Ascending aorta (tissue), 2 donors: ENCODE data around the gene FAM81B. TPM values are rescaled to one million over a fixed set of nuclear protein-coding genes. Genes with fewer than 3 reads are reported as not detected.

ENCODE experiments used
- DNase-seq, 2 donors: peaks; one replicate each; pipeline ENCODE4 v3.0.0-alpha.2; 2019; ENCODE audit warnings: low spot score in 2 of 2
- H3K27ac ChIP-seq, 2 donors: fragments of 200-600 bp; sonication (generic); one replicate each; pipeline ENCODE4 v1.5.1; 2016 to 2017; ENCODE audit warnings: mild to moderate bottlenecking in 1 of 2
- H3K27me3 ChIP-seq: fragments of 200-600 bp; sonication (generic); one replicate; pipeline ENCODE4 v1.5.1; 2017
- H3K36me3 ChIP-seq, 2 donors: fragments of 200-600 bp; sonication (generic); one replicate each; pipeline ENCODE4 v1.5.1; 2016
- H3K4me1 ChIP-seq, 2 donors: fragments of 200-600 bp; sonication (generic); one replicate each; pipeline ENCODE4 v1.5.1; 2016 to 2017; ENCODE audit warnings: mild to moderate bottlenecking in 1 of 2
- H3K4me3 ChIP-seq, 2 donors: fragments of 200-600 bp; sonication (generic); one replicate each; pipeline ENCODE4 v1.5.1; 2016 to 2017; ENCODE audit warnings: mild to moderate bottlenecking in 1 of 2
- H3K9me3 ChIP-seq, 2 donors: fragments of 200-600 bp; sonication (generic); one replicate each; pipeline ENCODE4 v1.5.1; 2016
- intact Hi-C: fragments of 100-400 bp; cut with DNase I; formaldehyde crosslinking; loops from one replicate; pipeline ENCODE4 v1.15.1; 2023
- total RNA-seq: library from RNA; depleted of rRNA; stranded (reverse); fragments of >200 nt; gene quantifications from one replicate; pipeline ENCODE4 v1.1.0, GENCODE V29; 2016
- TF ChIP-seq, protein P1 (sequence below), 3 experiments: fragments of 200-600 bp in 2 of 3; fragments of 450-650 bp in 1 of 3; sonication (generic) in 2 of 3; IDR thresholded peaks; one replicate each; pipeline ENCODE4 v1.5.1; 2016 to 2019; ENCODE audit warnings: antibody characterized with exemption in 3 of 3, mild to moderate bottlenecking in 1 of 3, moderate library complexity in 1 of 3

FAM81B gene
- total RNA-seq, 1 donor from 2014 or later = not detected

DNA sequence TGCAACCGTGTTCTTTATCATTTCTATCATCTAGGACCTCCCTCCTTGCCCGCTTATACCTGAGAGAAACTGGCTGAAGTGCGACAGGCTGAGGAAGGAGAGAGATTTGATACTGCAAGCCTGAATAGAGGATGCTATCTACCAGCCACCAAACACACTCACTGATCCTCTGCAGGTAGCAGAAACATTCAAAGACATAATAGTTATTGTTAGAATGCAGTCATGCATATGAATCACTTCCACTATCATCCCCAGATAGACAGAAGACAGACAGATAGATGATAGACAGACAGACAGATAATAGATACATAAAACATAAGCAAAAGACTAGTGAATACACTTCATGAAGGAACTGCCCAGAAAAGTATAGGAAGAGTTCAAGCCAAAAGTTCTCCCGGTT is 32.9 kb downstream of the FAM81B start:
- Histone ChIP-seq H3K27me3 (no peaks in the 10 kb centered on the region), H3K9me3 (no peaks in the 10 kb centered on the region), H3K27ac (no peak overlapping the region), H3K4me1 (no peaks in the 10 kb centered on the region), H3K4me3 (no peak overlapping the region), H3K36me3 (no peaks in the 10 kb centered on the region)
- intact Hi-C loops = no loop called here
- TF ChIP-seq, protein P1, sequence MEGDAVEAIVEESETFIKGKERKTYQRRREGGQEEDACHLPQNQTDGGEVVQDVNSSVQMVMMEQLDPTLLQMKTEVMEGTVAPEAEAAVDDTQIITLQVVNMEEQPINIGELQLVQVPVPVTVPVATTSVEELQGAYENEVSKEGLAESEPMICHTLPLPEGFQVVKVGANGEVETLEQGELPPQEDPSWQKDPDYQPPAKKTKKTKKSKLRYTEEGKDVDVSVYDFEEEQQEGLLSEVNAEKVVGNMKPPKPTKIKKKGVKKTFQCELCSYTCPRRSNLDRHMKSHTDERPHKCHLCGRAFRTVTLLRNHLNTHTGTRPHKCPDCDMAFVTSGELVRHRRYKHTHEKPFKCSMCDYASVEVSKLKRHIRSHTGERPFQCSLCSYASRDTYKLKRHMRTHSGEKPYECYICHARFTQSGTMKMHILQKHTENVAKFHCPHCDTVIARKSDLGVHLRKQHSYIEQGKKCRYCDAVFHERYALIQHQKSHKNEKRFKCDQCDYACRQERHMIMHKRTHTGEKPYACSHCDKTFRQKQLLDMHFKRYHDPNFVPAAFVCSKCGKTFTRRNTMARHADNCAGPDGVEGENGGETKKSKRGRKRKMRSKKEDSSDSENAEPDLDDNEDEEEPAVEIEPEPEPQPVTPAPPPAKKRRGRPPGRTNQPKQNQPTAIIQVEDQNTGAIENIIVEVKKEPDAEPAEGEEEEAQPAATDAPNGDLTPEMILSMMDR (IDR thresholded peaks at IDR 0.05) = no peak
- DNase-seq = no peak

DNA sequence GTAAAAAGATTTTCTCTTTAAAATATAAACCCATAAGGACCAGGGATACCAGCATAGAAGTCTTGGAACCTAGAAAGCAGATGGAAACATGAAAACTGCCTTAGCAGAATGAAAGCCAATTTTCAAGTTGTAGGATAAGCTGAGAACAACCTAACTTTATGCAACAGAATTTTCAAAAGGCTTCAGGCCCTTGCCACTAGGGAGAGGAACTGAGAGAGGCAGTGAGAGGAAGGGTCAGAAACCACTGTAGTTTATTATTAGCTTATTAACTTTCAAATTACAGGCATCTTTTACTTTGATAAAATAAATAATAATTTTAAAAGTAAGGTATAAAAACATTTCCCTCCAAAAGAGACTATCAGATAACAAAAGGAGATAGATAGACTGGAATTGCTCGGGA is 33.4 kb downstream of the FAM81B start:
- no peak overlapping the region for H3K27ac ChIP-seq
- H3K27me3 ChIP-seq = no peaks in the 10 kb centered on the region
- no peaks in the 10 kb centered on the region for H3K9me3 ChIP-seq
- intact Hi-C loops = no loop called here
- no peaks in the 10 kb centered on the region for H3K4me1 ChIP-seq
- TF ChIP-seq, protein P1 (IDR thresholded peaks at IDR 0.05) = no peak
- no peak for DNase-seq
- no peak overlapping the region for H3K4me3 ChIP-seq
- no peaks in the 10 kb centered on the region for H3K36me3 ChIP-seq

DNA sequence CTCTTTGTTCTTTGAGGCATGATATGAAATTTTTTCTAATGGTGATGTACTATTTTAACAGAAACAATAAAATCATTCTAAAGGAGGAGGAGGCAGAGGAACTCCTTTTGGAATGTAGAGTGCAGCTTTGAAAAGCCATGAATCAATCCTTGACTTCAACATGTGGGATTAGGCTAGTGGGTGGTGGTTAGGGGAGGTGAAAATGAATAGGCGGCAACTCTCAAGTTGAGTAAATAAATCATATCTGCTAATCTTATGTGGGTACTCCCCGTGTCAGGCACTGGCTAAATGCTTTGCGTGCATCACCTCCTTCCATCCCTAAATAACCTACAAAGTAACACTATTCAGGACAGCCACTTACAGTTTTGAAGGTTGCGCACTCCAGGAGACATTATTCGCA is 35.1 kb downstream of the FAM81B start:
- H3K27ac ChIP-seq = no peak overlapping the region
- no peaks in the 10 kb centered on the region for H3K27me3 ChIP-seq
- no peak for DNase-seq
- H3K4me1 ChIP-seq = no peaks in the 10 kb centered on the region
- no peaks in the 10 kb centered on the region for H3K9me3 ChIP-seq
- no peak overlapping the region for H3K4me3 ChIP-seq
- intact Hi-C loops = no loop called here
- no peaks in the 10 kb centered on the region for H3K36me3 ChIP-seq
- TF ChIP-seq, protein P1 (IDR thresholded peaks at IDR 0.05) = no peak

DNA sequence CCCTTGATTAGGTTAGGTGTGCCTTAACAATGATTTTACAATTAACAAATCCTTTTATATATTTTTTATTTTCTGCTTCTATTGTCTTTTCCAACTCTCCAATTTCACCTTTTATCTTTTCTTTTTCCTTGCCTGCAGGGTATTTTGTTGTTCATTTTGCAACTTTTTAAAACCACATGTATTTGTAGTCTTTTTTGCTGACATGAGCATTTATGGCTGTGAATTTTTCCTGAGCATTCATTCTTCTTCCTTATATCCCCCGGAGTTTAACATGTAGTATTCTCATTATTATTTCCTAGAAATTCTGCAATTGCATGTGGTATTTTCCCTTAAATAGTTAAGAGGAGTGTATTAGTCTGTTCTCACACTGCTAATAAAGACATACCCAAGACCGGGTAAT is 41.6 kb downstream of the FAM81B start:
- TF ChIP-seq, protein P1 (IDR thresholded peaks at IDR 0.05) = no peak
- intact Hi-C loops = no loop called here

DNA sequence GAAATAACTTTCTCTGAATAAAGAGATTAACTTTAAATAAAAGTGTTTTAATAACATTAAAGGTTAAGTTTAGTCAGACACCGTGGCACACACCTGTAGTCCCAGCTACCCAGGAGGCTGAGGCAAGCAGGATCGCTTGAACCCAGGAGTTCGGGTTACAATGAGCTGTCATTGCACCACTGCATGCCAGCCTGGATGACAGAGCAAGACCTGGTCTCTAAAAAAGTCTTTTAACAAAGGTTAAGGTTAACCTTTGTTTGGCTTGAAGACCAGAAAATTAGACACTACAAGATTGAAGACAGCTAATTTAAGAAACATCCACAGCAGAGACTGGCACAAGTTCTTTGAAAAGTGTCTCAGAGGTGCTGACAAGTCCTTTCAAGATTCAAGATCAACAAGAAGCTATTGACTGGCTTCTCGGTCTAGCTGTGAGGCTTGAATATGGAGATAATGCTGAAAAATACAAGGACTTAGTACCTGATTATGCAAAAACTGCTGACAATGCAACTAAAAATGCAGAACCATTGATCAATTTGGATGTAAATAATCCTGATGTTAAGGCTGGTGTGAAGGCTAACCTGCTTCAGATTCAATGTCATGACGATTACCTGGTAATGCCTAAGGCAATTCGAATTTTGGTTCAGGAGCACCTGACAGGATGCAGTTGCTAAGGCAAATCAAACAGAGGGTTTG is 48.8 kb downstream of the FAM81B start:
- Histone ChIP-seq H3K9me3 (no peaks in the 10 kb centered on the region), H3K27ac (no peak overlapping the region), H3K27me3 (no peaks in the 10 kb centered on the region), H3K4me1 (no peaks in the 10 kb centered on the region), H3K36me3 (no peaks in the 10 kb centered on the region), H3K4me3 (no peak overlapping the region)
- no peak for DNase-seq
- TF ChIP-seq, protein P1 (IDR thresholded peaks at IDR 0.05) = no peak
- intact Hi-C loops = no loop called here

More for the DNA sequence above, 41.6 kb downstream of the FAM81B start:
- Histone ChIP-seq H3K27me3 (no peaks in the 10 kb centered on the region), H3K9me3 (no peaks in the 10 kb centered on the region), H3K27ac (no peak overlapping the region), H3K36me3 (no peaks in the 10 kb centered on the region), H3K4me1 (no peaks in the 10 kb centered on the region), H3K4me3 (no peak overlapping the region)
- DNase-seq = no peak

DNA sequence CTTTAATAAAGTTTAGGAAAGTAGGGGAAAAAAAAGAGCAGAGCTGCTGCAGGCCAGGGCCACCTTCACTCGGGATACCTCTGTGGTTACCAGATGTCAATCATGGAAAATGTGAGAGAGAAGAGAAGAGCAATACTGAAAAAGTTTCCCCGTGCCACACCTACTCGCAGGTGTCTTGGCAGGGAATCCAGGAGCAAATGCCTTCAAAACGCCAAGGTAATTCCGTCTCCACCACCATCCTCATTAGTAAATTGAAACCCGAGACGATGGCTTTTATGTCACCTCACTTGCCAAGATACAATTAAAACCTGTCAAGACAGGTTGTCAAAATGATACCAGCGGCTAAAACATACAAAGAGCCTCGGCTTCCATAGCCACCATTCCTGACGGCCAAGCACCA is 49.7 kb downstream of the FAM81B start:
- Histone ChIP-seq H3K9me3 (no peaks in the 10 kb centered on the region), H3K27ac (no peak overlapping the region), H3K36me3 (no peaks in the 10 kb centered on the region), H3K27me3 (no peaks in the 10 kb centered on the region), H3K4me3 (no peak overlapping the region), H3K4me1 (no peaks in the 10 kb centered on the region)
- intact Hi-C loops = no loop called here
- DNase-seq = no peak
- TF ChIP-seq, protein P1 (IDR thresholded peaks at IDR 0.05) = no peak
